RWPE1 (cell line): Measurements from ENCODE around the gene CERS3.
A peak's percentile ranks its signal among the peaks of the same experiment; 100 is the strongest.

Source experiments
- CTCF ChIA-PET: fragments of 350-600 bp; sonication (Branson Sonifier 250); formaldehyde crosslinking; extraction: SDS; loops from one replicate; lab custom pipeline; 2021; lab: Yijun Ruan, JAX
- POLR2A ChIA-PET: fragments of 400-600 bp; formaldehyde crosslinking; extraction: SDS; loops from one replicate; lab custom pipeline; 2020; ENCODE audit warnings: antibody characterized with exemption; ENCODE audit not compliant: low non-redundant PET; lab: Yijun Ruan, JAX
- DNase-seq: peaks from one replicate; pipeline ENCODE4 v3.0.0; 2012; ENCODE audit warnings: low spot score
- H3K27ac ChIP-seq: fragments of 450-650 bp; 2 replicates; pipeline ENCODE4 v1.5.1; 2017
- CTCF ChIP-seq: fragments of 450-650 bp; conservative IDR thresholded peaks from 2 replicates; pipeline ENCODE4 v1.5.1; 2017; ENCODE audit warnings: low read depth, mild to moderate bottlenecking

Gene CERS3

GRCh38 chr15:100528833-100529428 lies at the start of gene CERS3:
Gene CERS3 (minus strand): TSS chr15:100528950. CDS start chr15:100501849, 27,101 bp downstream.
- no peak for TF ChIP-seq CTCF
- CTCF ChIA-PET, result interaction anchor here (0.6 kb wide), 1 partner anchor 346 kb away, joined by 3 read pairs; no protein-coding TSS in a partner anchor
- peak within 1 kb of the TSS; percentile 13; the same call in 1 of the 2 replicates for H3K27ac ChIP-seq
- DNase-seq, result no peak
- POLR2A ChIA-PET, result no interaction called here

- ChIA-PET POLR2A (interaction anchor here (0.7 kb wide), 1 partner anchor 466 kb away, joined by 3 read pairs; no protein-coding TSS in a partner anchor), CTCF (interaction anchor here (1.2 to 1.5 kb wide), 2 partner anchors 10 to 140 kb away, joined by 4 to 6 read pairs; no protein-coding TSS in a partner anchor)
- H3K27ac ChIP-seq, result no peak overlapping the region
- DNase-seq, result no peak
- TF ChIP-seq CTCF, result no peak
Measured at GRCh38 chr15:100573526-100573925, 44.8 kb upstream of the CERS3 start.

- ChIA-PET CTCF (interaction anchor here (0.6 to 1.5 kb wide), 10 partner anchors 9 to 701 kb away, joined by 3 to 8 read pairs (median 4); no protein-coding TSS in a partner anchor), POLR2A (no interaction called here)
- DNase-seq, result peak; percentile 18
- peak; percentile 85 for TF ChIP-seq CTCF
- H3K27ac ChIP-seq, result no peak overlapping the region
Measured at GRCh38 chr15:100572362-100572983, 43.7 kb upstream of the CERS3 start.

DNA sequence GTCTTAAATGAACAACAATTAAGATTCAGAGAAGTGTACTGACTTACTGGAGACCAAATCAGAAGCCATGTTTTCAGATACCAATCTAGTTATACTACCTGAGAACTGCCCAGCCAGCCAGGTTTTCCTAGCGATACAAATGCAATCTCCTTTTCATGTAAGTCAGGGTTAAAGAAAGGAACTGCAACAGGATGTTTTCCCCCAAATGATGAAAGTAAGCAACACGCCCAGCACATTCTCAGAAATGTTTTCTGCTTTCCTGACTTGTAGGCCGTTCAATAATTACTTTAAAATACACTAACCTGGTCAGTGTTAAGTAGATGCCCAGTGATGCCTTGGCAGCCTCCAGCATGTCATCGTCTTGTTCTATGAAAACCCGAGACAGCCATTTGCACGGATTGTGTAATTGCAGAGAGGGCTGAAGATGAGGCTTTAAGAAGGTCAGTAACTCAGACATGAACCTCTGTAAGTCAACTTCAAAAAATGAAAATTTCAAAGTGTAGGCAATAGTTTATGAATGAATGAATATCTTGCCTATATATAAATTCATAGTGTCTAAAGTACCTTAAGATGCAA lies 42.9 kb upstream of the CERS3 start:
- no peak for DNase-seq
- POLR2A ChIA-PET, result no interaction called here
- no peak overlapping the region for H3K27ac ChIP-seq
- TF ChIP-seq CTCF, result no peak
- CTCF ChIA-PET, result interaction anchor here (0.6 to 1.1 kb wide), 3 partner anchors 83 to 223 kb away, joined by 3 to 5 read pairs (median 3); no protein-coding TSS in a partner anchor

GRCh38 chr15:100570735-100571313 lies 42.1 kb upstream of the CERS3 start:
- H3K27ac ChIP-seq, result no peak overlapping the region
- no peak for TF ChIP-seq CTCF
- DNase-seq, result no peak
- CTCF ChIA-PET, result interaction anchor here (0.6 to 1.1 kb wide), 2 partner anchors 82 to 222 kb away, joined by 3 to 5 read pairs; no protein-coding TSS in a partner anchor
- POLR2A ChIA-PET, result no interaction called here

DNA sequence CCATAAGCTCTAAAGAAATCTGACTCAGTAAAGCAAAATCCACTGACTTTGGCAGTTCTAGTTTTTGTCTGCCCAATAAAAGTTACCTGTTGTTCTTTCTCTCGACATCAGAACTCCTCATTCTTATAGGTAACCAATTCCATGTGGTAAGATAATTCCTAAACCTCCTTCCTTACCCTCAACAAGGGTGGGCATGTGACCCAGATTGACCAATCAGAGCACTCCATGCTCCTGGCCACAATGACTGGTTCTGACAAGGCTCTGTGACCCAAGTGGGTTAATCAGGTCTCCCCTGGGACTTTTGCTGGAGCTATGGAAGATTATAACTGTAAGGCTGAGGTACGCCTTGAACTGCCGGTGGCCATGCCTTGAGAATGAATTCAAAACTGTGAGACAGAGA lies 41.5 kb upstream of the CERS3 start:
- ChIA-PET POLR2A (no interaction called here), CTCF (interaction anchor here (1.1 kb wide), 1 partner anchor 222 kb away, joined by 3 read pairs; no protein-coding TSS in a partner anchor)
- DNase-seq, result peak; percentile 49
- no peak overlapping the region for H3K27ac ChIP-seq
- TF ChIP-seq CTCF, result no peak
